Measurements from ENCODE around the gene PELI1. TPM values are rescaled to one million over a fixed set of nuclear protein-coding genes. Genes with fewer than 3 reads are reported as not detected.

PELI1 gene
- polyA plus RNA-seq, 3 donors = 5.9 to 19.6 (median 17.9) TPM

- H3K27ac ChIP-seq (ENCODE audit: low read depth, low read length) = no peak overlapping the region
Measured at GRCh38 chr2:64130333-64130732, 13.9 kb downstream of the PELI1 start.

DNA sequence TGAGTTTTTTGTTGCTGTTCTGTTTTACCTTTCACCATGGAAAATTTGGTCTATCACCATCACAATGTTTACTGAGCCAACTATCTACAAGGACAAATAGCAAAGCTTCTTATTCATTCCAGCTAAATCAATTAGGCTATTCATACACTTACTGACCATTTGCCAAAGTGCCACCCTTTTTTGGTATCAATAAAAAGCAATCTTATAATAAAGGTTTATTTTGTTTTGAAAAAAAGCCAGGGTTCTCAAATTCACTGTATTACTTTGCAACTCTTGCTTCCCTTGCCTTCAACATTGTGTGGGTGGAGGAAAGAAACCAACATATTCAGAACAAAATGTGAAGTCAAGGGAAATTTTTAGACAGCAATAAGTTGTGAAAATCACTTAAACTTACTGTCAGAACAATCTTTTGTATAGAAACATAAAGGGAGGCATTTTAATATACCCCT is 15.3 kb downstream of the PELI1 start:
- H3K27ac ChIP-seq (ENCODE audit: low read depth, low read length) = no peak overlapping the region

More at GRCh38 chr2:64130333-64130732, 13.9 kb downstream of the PELI1 start:
- 69 to 94% (median 76%) methylated on average over 2 of the region's 2 CpGs for WGBS, 3 donors

GRCh38 chr2:64128406-64128805 is 15.8 kb downstream of the PELI1 start:
- H3K27ac ChIP-seq (ENCODE audit: low read depth, low read length) = no peak overlapping the region
- WGBS, 3 donors = 79 to 99% (median 98%) methylated on average over 1 of the region's 1 CpG

GRCh38 chr2:64127119-64127518 is 17.1 kb downstream of the PELI1 start:
- no peak overlapping the region for H3K27ac ChIP-seq (ENCODE audit: low read depth, low read length)
- 93 to 99% (median 96%) methylated on average over 2 of the region's 2 CpGs for WGBS, 3 donors

GRCh38 chr2:64126601-64127000 is 17.6 kb downstream of the PELI1 start:
- 67 to 86% (median 84%) methylated on average over 3 of the region's 3 CpGs for WGBS, 3 donors
- no peak overlapping the region for H3K27ac ChIP-seq (ENCODE audit: low read depth, low read length)

DNA sequence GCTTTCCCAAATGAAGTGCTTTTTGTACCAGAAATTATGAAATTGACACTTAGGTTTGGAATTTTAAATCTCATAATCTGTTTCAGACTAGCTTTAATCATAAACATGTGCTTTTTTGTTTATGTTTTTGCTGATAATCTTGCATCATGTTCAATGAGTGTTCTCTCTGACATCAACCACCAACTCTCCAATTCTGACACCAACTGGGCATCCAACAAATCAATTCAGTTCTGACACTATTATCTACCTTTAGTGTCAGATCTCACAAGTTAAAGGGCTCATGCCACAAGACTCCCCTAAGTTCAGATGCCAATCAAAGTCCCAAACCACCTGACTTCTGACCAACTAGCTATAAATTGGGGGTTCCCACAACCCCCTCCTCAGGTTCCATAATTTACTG is 19.6 kb downstream of the PELI1 start:
- no peak overlapping the region for H3K27ac ChIP-seq (ENCODE audit: low read depth, low read length)

- H3K27ac ChIP-seq (ENCODE audit: low read depth, low read length) = no peak overlapping the region
- 69 to 97% (median 75%) methylated on average over 3 of the region's 3 CpGs for WGBS, 3 donors
Measured at GRCh38 chr2:64124168-64124567, 20.1 kb downstream of the PELI1 start.

- H3K27ac ChIP-seq (ENCODE audit: low read depth, low read length) = no peak overlapping the region
- 93 to 97% (median 95%) methylated on average over 1 of the region's 1 CpG for WGBS, 3 donors
Measured at GRCh38 chr2:64123740-64124139, 20.5 kb downstream of the PELI1 start.

GRCh38 chr2:64122358-64122757 is 21.9 kb downstream of the PELI1 start:
- H3K27ac ChIP-seq (ENCODE audit: low read depth, low read length) = no peak overlapping the region
- WGBS, 3 donors = 66 to 78% (median 77%) methylated on average over 7 of the region's 7 CpGs

- WGBS, 3 donors = 78 to 87% (median 86%) methylated on average over 6 of the region's 6 CpGs
- no peak overlapping the region for H3K27ac ChIP-seq (ENCODE audit: low read depth, low read length)
Measured at GRCh38 chr2:64120928-64121327, 23.3 kb downstream of the PELI1 start.

GRCh38 chr2:64120008-64120407 is 24.2 kb downstream of the PELI1 start:
- WGBS, 3 donors = 95 to 96% (median 96%) methylated on average over 2 of the region's 2 CpGs
- no peak overlapping the region for H3K27ac ChIP-seq (ENCODE audit: low read depth, low read length)

DNA sequence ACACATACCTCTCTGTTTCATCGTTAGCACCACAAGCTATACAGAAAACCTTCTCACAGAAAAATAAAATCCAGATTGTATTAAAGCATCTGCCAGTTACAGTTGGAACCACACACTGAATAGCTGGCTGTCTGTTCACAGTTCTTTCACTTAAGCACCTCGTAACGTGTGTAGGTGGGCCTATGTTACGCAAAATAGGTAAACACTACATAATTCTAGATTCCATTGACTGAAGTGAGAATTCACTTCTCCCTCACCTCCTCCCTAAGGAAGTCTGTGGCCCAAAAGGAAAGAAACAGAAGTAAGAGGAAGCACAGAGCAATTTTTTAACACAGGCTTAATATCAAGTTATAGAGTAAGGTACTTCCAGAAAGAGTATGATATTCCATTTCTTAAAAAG is 24.9 kb downstream of the PELI1 start:
- WGBS, 3 donors = 67 to 70% (median 70%) methylated on average over 4 of the region's 4 CpGs
- H3K27ac ChIP-seq (ENCODE audit: low read depth, low read length) = no peak overlapping the region

GRCh38 chr2:64115808-64116598 is 28.2 kb downstream of the PELI1 start:
- WGBS, 3 donors = 17 to 40% (median 37%) methylated on average over 2 of the region's 2 CpGs
- no peak overlapping the region for H3K27ac ChIP-seq (ENCODE audit: low read depth, low read length)

- WGBS, 3 donors = 43 to 82% (median 70%) methylated on average over 3 of the region's 3 CpGs
- H3K27ac ChIP-seq (ENCODE audit: low read depth, low read length) = no peak overlapping the region
Measured at GRCh38 chr2:64114912-64115277, 29.3 kb downstream of the PELI1 start.

DNA sequence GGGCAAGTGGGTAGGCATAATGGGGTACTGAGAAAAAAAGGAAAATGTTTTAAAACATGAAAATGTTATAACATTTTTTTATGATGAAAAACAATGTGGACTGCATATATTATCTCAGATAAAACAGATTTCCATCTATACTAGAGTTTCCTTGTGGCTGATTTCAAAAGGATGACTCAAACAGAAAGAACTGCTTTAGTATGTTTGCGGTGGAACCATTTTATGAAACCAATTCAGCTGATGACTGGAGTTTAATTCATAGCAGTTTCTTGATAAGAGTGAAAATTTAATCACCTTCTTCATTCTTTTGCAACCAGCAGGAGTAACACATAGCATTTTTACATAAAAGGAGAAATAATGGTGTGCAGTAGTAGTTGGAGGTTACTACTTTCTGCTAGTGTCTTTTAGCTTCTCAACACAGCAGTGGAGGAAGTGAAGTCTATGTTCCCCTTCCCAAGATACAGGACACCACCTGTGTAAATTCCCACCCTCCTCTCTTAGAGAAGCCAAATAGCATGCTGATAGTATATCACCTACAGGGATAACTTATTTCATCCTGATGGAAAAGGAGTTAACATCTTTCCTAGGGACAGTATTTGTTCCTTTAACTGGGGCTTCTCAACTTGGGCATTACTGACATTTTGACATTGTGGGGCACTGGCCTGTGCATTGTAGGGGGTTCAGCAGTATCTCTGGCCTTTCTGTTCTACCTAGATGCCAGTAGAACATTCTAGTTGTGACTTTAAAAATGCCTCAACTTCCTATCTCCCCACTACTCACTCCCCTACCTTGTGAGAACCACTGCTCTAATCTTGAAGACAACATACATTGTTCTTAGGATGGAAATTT is 29.9 kb downstream of the PELI1 start:
- whole genome bisulfite sequencing, 3 donors = 35 to 73% (median 61%) methylated on average over 1 of the region's 1 CpG
- H3K27ac ChIP-seq (ENCODE audit: low read depth, low read length) = no peak overlapping the region

GRCh38 chr2:64112016-64112415 is 32.2 kb downstream of the PELI1 start:
- no peak overlapping the region for H3K27ac ChIP-seq (ENCODE audit: low read depth, low read length)
- WGBS, 3 donors = 72 to 79% (median 78%) methylated on average over 4 of the region's 4 CpGs

DNA sequence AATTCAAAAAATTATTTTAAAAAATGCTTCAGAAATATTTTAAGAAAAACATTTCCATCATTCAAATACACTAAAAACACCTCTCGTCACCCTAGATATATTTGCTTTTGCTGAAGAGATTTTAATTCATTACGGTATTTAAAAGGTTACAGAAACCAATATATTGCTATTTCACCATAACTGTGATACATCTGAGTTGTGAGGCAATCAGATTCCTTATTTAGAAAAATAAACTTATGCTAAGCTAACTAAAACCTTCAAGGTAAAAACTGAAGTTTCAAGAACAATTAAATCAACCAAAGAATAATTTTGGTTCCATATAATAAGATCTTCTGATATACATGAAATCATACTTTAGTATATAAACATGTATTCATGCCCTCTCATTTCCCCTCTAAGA is 32.8 kb downstream of the PELI1 start:
- WGBS, 3 donors = 91 to 95% (median 92%) methylated on average over 2 of the region's 2 CpGs
- H3K27ac ChIP-seq (ENCODE audit: low read depth, low read length) = no peak overlapping the region

- WGBS, 3 donors = 78 to 95% (median 85%) methylated on average over 3 of the region's 3 CpGs
- no peak overlapping the region for H3K27ac ChIP-seq (ENCODE audit: low read depth, low read length)
Measured at GRCh38 chr2:64108666-64109241, 35.5 kb downstream of the PELI1 start.

DNA sequence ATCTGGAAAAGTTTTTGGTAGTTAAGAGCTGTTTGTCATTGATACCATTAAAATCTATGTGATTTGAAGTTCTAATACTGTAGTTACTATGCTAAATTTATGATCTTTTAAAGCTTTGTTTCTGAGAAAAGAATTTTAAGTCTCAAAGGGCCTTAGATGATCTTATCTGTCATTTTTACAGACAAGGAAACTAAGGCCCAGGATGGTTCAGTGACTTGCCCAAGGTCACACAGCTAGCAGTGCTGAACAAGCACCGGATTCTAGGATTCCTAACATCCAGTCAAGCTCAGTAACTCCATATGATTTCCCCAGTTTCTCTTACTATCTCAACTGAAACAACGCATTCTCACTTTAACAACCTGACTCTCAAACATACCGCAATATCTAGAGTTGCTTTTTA is 37.7 kb downstream of the PELI1 start:
- no peak overlapping the region for H3K27ac ChIP-seq (ENCODE audit: low read depth, low read length)
- WGBS, 3 donors = 79 to 100% (median 97%) methylated on average over 3 of the region's 3 CpGs
